Measurements from ENCODE around the gene MED12.

DNA sequence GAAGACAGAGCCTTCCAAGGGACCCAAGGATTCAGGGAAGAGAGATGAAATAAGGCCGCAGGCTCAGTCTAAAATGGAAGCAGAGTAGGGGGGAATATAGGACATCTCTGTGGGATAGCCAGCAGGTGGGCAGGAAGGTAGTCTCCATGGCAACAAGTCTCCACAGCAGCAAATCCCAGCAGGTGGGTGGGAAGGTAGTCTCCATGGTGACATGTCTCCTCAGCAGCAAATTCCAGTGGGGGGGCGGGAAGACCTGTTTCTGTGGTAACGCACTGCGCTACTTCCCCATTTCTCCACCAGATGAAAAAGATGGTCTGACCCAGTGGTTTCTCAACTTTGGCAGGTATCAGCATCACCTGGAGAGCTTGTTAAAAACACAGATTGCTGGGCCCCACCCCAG is 44.6 kb downstream of the MED12 start:
- TF ChIP-seq, protein P1, sequence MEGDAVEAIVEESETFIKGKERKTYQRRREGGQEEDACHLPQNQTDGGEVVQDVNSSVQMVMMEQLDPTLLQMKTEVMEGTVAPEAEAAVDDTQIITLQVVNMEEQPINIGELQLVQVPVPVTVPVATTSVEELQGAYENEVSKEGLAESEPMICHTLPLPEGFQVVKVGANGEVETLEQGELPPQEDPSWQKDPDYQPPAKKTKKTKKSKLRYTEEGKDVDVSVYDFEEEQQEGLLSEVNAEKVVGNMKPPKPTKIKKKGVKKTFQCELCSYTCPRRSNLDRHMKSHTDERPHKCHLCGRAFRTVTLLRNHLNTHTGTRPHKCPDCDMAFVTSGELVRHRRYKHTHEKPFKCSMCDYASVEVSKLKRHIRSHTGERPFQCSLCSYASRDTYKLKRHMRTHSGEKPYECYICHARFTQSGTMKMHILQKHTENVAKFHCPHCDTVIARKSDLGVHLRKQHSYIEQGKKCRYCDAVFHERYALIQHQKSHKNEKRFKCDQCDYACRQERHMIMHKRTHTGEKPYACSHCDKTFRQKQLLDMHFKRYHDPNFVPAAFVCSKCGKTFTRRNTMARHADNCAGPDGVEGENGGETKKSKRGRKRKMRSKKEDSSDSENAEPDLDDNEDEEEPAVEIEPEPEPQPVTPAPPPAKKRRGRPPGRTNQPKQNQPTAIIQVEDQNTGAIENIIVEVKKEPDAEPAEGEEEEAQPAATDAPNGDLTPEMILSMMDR (IDR thresholded peaks at IDR 0.05 in 2 of 3, conservative IDR thresholded peaks at IDR 0.05 in 1 of 3; ENCODE audit: control insufficient read depth in 2 of 3, extremely low read depth in 1 of 3, insufficient read depth in 1 of 3, low read depth in 3 of 3, low read length in 3 of 3), result no peak
- no peak for TF ChIP-seq BHLHE40 (IDR thresholded peaks at IDR 0.05; ENCODE audit: borderline replicate concordance in 1 of 2, low read depth in 2 of 2, low read length in 1 of 2)
- TF ChIP-seq, protein P2, sequence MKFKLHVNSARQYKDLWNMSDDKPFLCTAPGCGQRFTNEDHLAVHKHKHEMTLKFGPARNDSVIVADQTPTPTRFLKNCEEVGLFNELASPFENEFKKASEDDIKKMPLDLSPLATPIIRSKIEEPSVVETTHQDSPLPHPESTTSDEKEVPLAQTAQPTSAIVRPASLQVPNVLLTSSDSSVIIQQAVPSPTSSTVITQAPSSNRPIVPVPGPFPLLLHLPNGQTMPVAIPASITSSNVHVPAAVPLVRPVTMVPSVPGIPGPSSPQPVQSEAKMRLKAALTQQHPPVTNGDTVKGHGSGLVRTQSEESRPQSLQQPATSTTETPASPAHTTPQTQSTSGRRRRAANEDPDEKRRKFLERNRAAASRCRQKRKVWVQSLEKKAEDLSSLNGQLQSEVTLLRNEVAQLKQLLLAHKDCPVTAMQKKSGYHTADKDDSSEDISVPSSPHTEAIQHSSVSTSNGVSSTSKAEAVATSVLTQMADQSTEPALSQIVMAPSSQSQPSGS (IDR thresholded peaks at IDR 0.05; ENCODE audit: low read length), result no peak
- TF ChIP-seq POLR2A (IDR thresholded peaks at IDR 0.05; ENCODE audit: low read depth, low read length), result no peak
- no peak for TF ChIP-seq MYC (IDR thresholded peaks at IDR 0.05; ENCODE audit: insufficient read depth, insufficient read length, insufficient replicate concordance, low read length, severe bottlenecking)
- no peak for TF ChIP-seq RELA (IDR thresholded peaks at IDR 0.05; ENCODE audit: borderline replicate concordance, partially characterized antibody)
- TF ChIP-seq SMC3 (IDR thresholded peaks at IDR 0.05; ENCODE audit: borderline replicate concordance, low read length), result no peak
- TF ChIP-seq CEBPB (IDR thresholded peaks at IDR 0.05; ENCODE audit: borderline replicate concordance in 1 of 2, low read depth in 2 of 2, low read length in 2 of 2), result no peak
